ENCODE data around the gene SLC6A16.
"Not testable (repeated sequence)": the region's sequence is repeated elsewhere in the genome, so short reads cannot be mapped to it uniquely, and the experiment has no call there.

Gene SLC6A16

GRCh38 chr19:49328741-49329140, 3.8 kb upstream of the SLC6A16 start:
- no peak for FAIRE-seq

GRCh38 chr19:49327878-49328544, 3.0 kb upstream of the SLC6A16 start:
- peak; percentile 3 for FAIRE-seq

GRCh38 chr19:49326165-49326704, 1.2 kb upstream of the SLC6A16 start:
- no peak for FAIRE-seq

GRCh38 chr19:49325756-49326155, 765 bp upstream of the SLC6A16 start:
- FAIRE-seq: not testable (repeated sequence)

DNA sequence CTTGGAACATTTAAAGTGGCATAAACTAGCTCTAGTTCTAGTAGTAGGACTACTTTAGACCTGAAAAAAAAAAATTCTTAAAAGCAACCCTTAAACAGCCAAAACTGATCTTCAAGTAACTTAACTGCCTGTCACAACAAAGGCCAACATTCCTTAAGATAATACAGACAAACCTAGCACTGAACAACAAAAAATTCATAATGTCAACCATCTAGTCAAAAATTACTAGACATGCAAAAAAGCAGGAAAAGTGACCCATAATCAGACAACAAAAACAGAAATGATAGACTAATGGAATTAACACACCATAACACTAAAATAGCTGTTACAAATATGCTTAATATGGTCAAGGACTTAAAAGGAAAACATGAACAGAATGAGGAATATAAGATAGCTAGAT, 6.7 kb downstream of the SLC6A16 start:
- no peak for FAIRE-seq

DNA sequence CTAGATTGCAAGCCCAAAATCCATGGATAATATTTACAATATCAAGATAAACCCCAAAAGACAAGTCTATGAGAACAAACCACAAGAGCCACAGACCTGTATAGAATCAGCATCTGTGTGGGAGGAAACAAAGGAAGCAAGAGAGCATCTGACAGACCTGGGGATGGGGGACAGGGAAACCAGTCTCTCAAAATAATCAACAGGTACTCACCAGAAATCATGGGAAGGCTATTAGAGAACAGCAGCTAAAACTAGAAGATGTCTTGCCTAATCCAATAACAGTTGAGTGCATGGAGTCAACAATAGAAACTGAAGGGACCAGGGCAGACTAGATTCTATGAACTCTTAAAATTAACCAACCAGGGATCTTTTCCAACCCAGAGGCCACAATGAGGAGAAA, 8.7 kb downstream of the SLC6A16 start:
- FAIRE-seq: no peak

DNA sequence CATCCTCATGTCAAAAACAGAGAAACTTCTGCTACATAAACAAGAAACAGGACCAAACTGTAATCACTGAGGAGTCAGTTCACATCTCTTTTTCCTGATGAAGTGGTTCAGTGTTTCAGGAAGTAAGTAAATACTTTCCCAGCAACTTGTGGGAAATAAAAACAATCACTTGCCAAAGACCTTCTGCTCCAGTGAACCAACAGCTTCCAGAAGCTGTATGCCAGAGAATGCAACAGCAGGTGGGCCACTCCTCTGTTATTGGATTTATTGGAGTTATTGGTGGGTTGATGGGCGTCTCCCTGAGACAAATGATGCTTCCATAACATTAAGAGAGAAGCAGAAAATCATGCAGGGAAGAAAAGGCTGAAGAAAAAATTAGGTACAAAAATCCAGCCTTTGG, 9.9 kb downstream of the SLC6A16 start:
- no peak for FAIRE-seq

GRCh38 chr19:49309087-49309486, 15.9 kb downstream of the SLC6A16 start:
- no peak for FAIRE-seq

DNA sequence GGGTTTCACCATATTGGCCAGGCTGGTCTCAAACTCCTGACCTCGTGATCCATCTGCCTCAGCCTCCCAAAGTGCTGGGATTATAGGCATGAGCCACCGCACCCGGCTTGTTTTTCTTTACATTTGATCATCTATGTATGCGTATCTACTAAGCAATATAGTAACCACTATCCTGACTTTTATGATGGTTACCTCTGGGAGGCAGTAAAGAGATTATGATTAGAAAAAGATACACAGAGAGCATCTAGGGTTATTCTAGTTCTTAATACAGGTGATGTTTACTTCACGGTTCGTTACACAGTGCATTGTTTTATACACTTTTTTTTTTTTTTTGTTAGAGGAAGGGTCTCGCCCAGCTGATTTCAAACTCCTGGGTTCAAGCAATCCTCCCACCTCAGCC, 18.3 kb downstream of the SLC6A16 start:
- FAIRE-seq: not testable (repeated sequence)

DNA sequence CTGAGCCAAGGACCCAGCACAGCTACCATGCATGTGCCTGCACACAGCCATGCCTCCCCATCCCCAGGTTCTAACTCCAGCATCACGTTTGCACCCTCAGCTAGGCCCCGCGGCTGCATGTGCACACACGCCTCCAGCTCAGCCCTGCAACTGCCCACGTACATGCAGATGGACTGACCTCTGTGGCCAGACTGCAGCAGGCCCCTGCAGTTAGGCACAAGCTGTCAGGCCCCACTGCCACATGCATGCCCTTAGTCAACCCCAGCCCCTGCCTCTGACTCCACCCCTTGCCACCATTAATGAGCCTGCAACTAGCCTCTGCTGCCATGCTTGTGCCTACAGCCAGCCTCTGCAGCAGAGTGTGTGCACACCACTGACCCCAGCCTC, 23.1 kb downstream of the SLC6A16 start:
- FAIRE-seq: no peak

GRCh38 chr19:49301165-49301865, 23.7 kb downstream of the SLC6A16 start:
- no peak for FAIRE-seq

GRCh38 chr19:49298653-49299052, 26.3 kb downstream of the SLC6A16 start:
- not testable (repeated sequence) for FAIRE-seq

GRCh38 chr19:49297403-49297802, 27.6 kb downstream of the SLC6A16 start:
- FAIRE-seq: no peak

DNA sequence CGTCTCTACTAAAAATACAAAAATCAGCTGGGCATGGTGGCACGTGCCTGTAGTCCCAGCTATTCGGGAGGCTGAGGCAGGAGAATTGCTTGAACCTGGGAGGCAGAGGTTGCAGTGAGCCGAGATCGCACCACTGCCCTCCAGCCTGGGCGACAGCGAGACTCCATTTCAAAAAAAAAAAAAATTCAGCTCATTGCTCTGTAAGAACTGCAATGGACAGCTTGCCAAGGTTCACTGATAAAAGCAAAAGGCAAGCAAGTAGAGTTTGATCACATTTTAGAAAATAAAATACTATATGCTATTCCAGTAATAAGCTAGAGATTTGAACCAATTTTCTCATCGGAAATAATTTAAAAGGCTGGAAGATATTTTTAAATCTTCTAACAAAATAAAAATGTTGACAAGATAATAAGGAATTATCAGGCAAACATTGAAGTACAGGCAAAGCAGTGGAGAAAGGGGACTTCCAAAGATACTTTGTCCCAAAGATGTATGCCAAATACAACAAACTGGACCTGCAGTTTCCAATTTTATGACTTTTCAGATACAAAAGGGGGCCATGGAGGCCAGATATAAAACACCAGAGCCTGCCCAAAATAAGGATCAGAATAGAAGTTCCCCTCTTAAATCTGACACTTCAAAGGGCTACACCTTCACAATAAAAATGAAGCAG, 29.6 kb downstream of the SLC6A16 start:
- FAIRE-seq: no peak

DNA sequence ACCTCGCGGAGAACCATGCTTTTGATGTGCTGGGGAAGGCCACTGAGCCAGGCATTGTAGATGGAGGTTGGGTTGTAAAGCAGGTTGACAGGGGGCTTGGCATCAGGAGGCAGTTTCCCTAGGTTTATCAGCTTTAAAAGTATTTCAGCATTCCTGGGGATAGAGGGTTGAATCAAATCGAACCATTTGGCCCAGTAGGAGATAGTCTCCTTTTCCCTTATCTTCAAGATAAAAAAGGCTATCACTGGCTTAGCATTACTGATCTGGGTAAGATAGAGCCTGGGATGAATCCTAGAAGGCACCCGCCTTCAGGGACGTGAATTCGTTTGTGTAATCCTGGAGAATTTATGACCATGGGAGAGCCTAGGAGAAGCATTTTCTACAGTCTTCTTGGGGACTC, 30.6 kb downstream of the SLC6A16 start:
- no peak for FAIRE-seq

- no peak for FAIRE-seq
Observed at GRCh38 chr19:49290517-49290916, 34.5 kb downstream of the SLC6A16 start.

DNA sequence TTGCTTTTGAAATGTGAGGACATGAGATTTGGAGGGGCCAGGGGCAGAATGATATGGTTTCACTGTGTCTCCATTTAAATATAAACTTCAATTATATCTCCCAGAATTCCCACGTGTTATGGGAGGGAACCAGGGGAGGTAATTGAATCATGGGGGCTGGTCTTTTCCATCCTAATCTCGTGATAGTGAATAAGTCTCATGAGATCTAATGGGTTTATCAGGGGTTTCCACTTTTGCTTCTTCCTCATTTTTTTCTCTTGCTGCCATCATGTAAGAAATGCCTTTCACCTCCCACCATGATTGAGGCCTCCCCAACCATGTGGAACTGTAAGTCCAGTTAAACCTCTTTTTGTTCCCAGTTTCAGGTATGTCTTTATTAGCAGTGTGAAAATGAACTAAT, 35.7 kb downstream of the SLC6A16 start:
- FAIRE-seq: not testable (repeated sequence)

DNA sequence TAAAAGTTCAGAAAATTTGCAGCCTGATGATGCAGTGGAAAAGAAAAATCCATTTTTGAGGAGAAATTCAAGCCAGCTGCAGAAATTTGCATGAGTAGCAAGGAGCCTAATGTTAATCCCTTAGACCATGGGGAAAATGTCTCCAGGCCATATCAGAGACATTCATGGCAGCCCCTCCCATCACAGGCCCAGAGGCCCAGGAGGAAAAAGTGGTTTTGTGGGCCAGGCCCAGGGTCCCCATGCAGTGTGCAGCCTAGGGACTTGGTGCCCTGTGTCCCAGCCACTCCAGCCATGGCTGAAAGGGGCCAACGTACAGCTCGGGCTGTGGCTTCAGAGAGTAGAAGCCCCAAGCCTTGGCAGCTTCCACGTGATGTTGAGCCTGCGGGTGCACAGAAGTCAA, 36.8 kb downstream of the SLC6A16 start:
- FAIRE-seq: not testable (repeated sequence)

DNA sequence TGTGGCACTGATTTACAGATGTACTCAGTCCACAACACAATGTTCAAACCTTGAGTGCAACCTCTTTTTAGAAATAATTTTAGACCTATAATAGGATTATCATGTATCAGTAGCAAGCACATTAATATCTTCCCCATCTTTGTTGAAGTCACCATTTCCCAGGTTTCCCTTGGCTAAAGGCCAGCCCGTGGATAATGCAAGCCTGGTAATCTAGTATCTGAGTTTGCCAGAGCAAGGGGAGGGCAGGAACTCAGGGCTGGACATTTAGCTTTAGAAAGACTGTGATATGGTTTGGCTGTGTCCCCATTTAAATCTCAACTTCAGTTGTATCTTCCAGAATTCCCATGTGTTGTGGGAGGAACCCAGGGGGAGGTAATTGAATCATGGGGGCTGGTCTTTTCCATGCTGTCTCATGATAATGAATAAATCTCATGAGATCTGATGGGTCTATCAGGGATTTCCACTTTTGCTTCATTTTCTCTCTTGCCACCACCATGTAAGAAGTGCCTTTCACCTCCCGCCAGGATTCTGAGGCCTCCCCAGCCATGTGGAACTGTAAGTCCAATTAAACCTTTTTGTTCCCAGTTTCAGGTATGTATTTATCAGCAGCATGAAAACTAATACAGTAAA, 37.7 kb downstream of the SLC6A16 start:
- FAIRE-seq: no peak

DNA sequence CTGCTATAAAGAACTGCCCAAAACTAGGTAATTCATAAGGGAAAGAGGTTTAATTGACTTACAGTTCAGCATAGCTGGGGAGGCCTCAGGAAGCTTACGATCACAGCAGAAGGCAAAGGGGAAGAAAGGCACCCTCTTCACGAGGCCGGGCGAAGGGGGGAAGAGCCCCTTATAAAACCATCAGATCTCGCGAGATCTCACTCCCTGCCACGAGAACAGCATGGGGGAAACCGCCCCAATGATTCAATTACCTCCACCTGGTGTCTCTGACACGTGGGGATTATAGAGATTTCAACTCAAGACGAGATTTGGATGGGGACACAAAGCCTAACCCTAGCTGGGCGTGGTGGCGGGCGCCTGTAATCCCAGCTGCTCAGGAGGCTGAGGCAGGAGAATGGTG, 42.8 kb downstream of the SLC6A16 start:
- no peak for FAIRE-seq

DNA sequence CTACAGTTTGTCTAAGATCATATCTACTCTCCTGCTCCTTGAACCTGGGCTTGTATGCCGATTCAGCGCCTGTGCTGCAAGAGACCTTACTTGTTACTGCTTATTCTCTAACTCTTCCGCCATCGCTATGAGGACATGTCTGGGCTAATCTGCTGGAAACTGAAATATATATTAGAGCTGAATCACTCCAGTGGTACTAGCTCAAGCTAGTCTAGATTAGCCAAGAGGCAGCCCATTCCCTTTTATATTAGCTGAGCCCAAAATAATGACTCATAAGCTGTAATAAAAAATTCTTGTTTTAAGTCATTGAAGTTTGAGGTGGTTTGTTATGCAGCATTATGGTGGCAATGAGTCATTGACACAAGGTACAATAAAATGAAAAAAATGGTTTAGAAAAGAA, 52.8 kb downstream of the SLC6A16 start:
- FAIRE-seq: no peak

DNA sequence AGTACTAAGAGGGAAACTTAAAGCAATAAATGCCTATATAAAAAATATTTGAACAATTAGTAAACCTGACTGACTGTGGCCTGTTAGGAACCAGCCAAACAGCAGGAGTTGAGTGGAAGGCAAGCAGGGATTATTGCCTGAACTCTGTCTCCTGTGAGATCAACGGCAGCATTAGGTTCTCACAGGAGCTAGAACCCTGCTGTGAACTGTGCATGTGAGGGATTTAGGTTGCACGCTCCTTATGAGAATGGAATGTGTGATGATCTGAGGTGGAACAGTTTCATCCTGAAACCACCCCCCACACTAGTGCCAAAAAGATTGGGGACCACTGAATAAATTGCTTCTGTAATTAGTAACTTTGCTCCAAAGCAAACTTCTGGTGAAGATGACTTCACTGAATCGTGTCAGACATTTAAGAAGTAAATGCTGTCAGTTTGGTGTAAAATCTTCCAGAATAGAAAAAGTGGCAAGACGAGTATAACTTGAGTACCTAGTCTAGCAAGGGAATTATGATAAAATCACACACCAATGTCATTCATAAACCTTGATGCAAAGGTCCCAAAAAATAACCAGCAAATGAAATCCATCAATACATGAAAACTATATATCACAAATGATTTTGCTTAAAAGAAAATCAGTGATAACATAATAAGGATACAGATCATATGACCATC, 53.8 kb downstream of the SLC6A16 start:
- no peak for FAIRE-seq

GRCh38 chr19:49266409-49266808, 58.6 kb downstream of the SLC6A16 start:
- not testable (repeated sequence) for FAIRE-seq

Data from G401.6 (cell line).